GM18526 (cell line): Measurements from ENCODE around the gene SCAMP4.

Experiments
- POLR2A ChIP-seq: IDR thresholded peaks from 3 replicates; pipeline ENCODE4 v1.6.1; 2011; ENCODE audit not compliant: insufficient read length; ENCODE audit errors: extremely low read depth

SCAMP4 gene

GRCh38 chr19:1905110-1905862 lies at the start of gene SCAMP4, which contains the start of gene ADAT3:
TSS of gene SCAMP4 (plus strand) at chr19:1905399. CDS start at chr19:1915020, 9,621 bp downstream.
TSS of gene ADAT3 (plus strand) at chr19:1905399. CDS start at chr19:1912048, 6,649 bp downstream.
- TF ChIP-seq POLR2A, result peak; percentile 61

DNA sequence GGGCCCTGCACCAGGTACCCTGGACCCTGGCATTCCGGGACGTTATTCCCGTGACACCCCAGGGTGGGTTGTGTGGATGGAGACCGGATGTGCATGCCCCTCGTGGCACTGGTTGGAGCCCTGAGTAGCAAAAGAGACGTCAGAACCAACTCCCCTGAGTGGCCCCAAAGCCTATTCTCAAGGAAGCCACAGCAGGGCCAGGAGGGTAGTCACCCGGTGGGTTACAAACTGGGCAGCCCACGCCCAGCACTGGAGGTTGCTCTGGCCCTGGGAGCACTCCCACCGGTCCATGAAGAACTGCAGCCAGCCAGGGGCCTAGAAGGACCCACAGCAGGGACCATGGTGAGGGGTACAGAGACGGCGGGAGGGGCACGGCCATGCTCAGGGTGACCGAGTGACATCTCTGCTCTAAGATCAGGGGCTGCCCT lies 49.4 kb upstream of the SCAMP4 start:
- TF ChIP-seq POLR2A, result no peak

DNA sequence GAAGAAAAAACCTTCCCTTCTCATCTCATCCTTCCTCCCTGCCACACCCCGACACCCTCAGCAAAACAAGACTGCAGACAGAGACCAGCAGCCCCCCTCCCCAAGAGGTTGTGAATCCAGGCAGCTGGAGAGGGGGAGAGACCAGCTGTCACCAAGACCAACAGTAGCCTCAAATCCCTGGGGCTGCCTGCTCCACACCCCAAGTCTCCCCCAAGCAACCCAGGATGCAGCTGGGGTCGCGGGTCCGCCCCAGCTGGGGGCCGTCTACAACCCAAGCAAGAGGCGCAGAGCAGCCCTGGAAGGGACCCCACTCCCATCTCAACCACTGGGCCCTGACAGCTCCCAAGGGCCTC lies 48.9 kb upstream of the SCAMP4 start:
- TF ChIP-seq POLR2A, result no peak

GRCh38 chr19:1856698-1857603 lies 48.2 kb upstream of the SCAMP4 start:
- peak; percentile 41 for TF ChIP-seq POLR2A

DNA sequence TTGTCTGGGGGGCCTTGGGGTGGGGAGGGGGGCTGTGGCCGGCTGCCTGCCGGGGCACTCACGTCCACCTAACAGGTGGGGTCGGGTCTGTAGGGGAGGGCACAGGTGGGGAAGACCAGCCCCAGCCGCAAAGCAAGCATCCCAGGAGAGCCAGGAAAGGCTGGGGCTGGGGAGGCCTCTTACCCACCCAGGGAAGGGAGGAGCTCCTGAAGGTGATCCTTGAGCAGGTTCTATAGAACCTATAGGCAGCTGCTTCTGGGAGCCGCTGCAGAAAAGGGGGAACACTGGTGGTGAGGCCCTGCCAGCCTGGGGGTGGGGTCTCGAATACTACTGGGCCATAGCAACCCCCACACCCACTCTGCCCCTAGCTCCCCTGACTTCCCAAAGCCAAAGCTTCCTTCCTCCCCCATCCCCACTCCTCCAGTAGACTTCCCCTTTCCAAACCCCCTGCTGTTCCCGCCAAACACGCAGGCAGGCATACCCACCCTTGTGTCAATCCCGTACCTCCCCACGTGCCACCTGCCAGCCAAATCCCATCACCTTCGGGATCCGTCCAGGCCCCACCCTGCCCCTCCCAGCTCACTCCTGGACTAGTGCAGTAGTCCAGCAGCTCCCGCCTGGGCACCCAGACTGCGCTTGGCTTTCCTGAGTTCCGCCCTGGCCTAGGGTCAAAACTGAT lies 47.4 kb upstream of the SCAMP4 start:
- no peak for TF ChIP-seq POLR2A

GRCh38 chr19:1858412-1859081 lies 46.7 kb upstream of the SCAMP4 start:
- no peak for TF ChIP-seq POLR2A

DNA sequence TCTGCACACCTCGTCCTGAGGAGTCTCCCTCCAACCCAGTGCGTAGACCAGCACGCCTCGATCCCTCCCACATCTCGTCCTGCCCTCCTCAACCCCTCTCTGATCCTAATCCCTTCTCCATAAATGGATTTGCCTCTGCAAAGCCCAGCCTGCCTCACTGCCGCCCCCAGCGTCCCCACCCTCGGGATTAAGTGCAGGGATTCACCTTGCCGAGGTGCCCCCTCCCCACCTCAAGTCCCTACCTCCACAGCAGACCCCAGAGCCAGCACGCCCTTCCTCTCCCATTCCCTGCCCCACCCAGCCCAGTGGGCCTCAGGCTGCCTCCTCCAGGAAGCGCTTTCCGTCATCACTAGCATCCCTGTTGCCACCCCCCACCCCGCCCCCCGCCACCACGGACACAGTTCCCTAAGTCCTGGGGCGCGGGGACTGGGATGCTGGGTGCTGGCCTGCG lies 45.8 kb upstream of the SCAMP4 start:
- TF ChIP-seq POLR2A, result no peak

DNA sequence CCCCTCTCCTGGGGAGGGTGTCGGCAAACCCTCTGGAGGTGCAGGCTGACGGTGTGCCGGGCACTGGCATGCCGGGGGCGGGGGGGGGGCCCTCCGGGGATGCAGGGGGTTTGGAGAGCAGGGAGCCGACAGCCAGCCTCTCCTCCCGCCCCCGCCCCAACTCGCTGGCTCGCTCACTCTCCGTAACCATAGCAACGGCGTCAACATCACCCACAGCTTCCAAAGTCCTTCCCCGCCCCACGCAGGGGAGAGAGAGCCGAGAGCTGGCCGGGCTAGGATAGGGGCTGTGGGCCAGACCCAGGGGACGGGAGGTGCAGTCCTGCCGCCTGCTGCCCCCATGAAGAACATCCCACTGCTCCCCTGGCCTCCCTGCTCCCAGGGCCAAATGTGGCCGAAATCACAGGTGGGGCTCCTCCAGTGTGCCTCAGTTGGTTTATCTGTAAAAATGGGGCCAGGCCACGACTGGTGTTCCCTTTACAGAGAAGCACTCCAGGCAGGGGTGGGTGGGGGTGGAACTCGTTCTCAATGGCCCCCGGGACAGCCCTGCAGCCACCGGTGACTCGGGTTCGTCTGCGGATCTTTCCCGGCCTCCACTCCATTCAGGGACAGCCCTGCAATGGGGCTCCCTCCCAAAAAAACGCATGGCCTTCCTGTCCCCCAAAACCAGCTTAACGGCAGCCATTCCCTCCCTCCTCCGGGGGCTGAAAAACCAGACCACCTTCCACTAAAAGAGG lies 45.0 kb upstream of the SCAMP4 start:
- TF ChIP-seq POLR2A, result no peak

GRCh38 chr19:1860821-1861598 lies 44.2 kb upstream of the SCAMP4 start:
- TF ChIP-seq POLR2A, result no peak

DNA sequence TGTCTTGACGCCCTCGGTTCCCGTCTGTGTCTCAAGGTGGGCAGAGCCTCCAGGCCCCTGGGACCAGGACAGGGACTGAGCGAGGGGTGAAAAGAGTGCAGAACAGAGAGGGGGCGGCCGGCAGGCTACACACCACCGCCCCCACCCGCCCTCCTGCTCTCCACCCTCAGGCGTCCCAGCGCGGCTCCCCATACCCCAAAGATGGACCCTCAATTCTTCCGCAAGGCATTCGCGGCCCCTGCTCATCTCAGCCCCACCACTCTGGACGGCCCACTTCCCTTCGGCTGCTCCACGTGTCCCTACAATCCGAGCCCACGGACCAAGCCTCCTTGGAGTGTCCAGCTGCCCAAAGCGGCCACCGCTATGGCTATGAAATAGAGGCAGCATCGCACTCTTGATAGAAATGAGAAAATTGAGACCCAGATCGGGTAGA lies 43.6 kb upstream of the SCAMP4 start:
- TF ChIP-seq POLR2A, result no peak

DNA sequence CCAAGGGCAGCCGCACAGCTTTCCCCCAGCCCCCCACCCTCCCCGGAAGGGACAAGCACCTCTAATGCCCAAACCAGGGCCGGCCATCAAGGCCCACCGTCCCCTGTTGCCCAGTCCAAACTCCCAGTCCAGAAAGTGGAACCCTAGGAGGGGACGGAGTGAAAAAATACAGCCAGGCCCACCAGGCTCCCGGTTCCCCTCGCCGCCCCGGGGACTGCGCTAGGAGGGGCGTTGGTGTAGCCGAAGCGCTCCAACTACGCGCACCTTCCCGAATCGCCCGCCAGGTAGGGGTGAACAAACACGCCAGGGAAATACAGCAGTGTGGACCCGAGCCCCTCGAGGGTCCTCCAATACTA lies 43.2 kb upstream of the SCAMP4 start:
- no peak for TF ChIP-seq POLR2A

- TF ChIP-seq POLR2A, result no peak
Observed at GRCh38 chr19:1862424-1863327, 42.5 kb upstream of the SCAMP4 start.

GRCh38 chr19:1863328-1863637 lies 41.9 kb upstream of the SCAMP4 start, which contains the start of gene KLF16:
TSS of gene KLF16 (minus strand) at chr19:1863579. CDS start at chr19:1863497, 82 bp downstream.
- TF ChIP-seq POLR2A, result peak; percentile 59
